Measurements from ENCODE around the gene TRIM8.

TRIM8 gene

GRCh38 chr10:102599565-102600327 lies 44.5 kb upstream of the TRIM8 start:
- FAIRE-seq (no peak), DNase-seq (ENCODE audit: insufficient read length, low spot score) (no peak)
- TF ChIP-seq, protein P1, sequence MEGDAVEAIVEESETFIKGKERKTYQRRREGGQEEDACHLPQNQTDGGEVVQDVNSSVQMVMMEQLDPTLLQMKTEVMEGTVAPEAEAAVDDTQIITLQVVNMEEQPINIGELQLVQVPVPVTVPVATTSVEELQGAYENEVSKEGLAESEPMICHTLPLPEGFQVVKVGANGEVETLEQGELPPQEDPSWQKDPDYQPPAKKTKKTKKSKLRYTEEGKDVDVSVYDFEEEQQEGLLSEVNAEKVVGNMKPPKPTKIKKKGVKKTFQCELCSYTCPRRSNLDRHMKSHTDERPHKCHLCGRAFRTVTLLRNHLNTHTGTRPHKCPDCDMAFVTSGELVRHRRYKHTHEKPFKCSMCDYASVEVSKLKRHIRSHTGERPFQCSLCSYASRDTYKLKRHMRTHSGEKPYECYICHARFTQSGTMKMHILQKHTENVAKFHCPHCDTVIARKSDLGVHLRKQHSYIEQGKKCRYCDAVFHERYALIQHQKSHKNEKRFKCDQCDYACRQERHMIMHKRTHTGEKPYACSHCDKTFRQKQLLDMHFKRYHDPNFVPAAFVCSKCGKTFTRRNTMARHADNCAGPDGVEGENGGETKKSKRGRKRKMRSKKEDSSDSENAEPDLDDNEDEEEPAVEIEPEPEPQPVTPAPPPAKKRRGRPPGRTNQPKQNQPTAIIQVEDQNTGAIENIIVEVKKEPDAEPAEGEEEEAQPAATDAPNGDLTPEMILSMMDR (IDR thresholded peaks at IDR 0.05; ENCODE audit: insufficient read depth, missing control alignments) = no peak

- no peak for DNase-seq (ENCODE audit: insufficient read length, low spot score)
- no peak for FAIRE-seq
- TF ChIP-seq, protein P1 (IDR thresholded peaks at IDR 0.05; ENCODE audit: insufficient read depth, missing control alignments) = no peak
Observed at GRCh38 chr10:102600816-102601215, 43.5 kb upstream of the TRIM8 start.

GRCh38 chr10:102601639-102602038 lies 42.6 kb upstream of the TRIM8 start:
- no peak for FAIRE-seq
- TF ChIP-seq, protein P1 (IDR thresholded peaks at IDR 0.05; ENCODE audit: insufficient read depth, missing control alignments) = no peak
- no peak for DNase-seq (ENCODE audit: insufficient read length, low spot score)

- TF ChIP-seq, protein P1 (IDR thresholded peaks at IDR 0.05; ENCODE audit: insufficient read depth, missing control alignments) = no peak
- FAIRE-seq (no peak), DNase-seq (ENCODE audit: insufficient read length, low spot score) (no peak)
Observed at GRCh38 chr10:102602272-102603045, 41.8 kb upstream of the TRIM8 start.

- FAIRE-seq (no peak), DNase-seq (ENCODE audit: insufficient read length, low spot score) (no peak)
- TF ChIP-seq, protein P1 (IDR thresholded peaks at IDR 0.05; ENCODE audit: insufficient read depth, missing control alignments) = no peak
Observed at GRCh38 chr10:102603946-102604345, 40.3 kb upstream of the TRIM8 start.

DNA sequence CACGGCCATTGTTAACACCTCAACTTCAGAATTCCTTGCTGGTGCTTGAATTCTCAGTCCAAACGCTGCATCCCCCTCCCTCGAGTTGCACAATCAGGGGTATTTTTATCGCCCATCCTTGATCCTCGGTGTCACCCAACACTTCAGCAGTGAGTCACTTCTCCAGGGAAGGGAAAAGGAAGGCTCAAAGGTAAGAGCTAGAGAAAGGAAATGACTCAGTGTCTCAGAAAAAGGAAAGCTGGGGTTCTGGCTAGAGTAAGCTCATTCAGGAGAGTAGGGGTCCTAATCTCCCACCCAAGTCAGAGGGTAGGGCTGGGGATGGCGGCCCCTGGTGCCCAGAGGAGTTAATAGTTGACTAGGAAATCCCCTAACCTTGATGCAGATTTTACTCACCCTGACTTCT lies 39.8 kb upstream of the TRIM8 start:
- TF ChIP-seq, protein P1 (IDR thresholded peaks at IDR 0.05; ENCODE audit: insufficient read depth, missing control alignments) = no peak
- DNase-seq (ENCODE audit: insufficient read length, low spot score) (no peak), FAIRE-seq (no peak)

GRCh38 chr10:102605712-102606111 lies 38.6 kb upstream of the TRIM8 start:
- TF ChIP-seq, protein P1 (IDR thresholded peaks at IDR 0.05; ENCODE audit: insufficient read depth, missing control alignments) = no peak
- DNase-seq (ENCODE audit: insufficient read length, low spot score) = no peak
- FAIRE-seq = no peak
